Measurements from ENCODE around the gene ASF1A. TPM values are rescaled to one million over a fixed set of nuclear protein-coding genes. Genes with fewer than 3 reads are reported as not detected.

Gene ASF1A
- total and polyA plus RNA-seq, 9 of the 15 experiments (the other 6 are each of a cell fraction or from before 2014, with no cell fraction given) = 31.5 to 45.3 (median 34.8) TPM

GRCh38 chr6:118921084-118921483 is 27.1 kb downstream of the ASF1A start (continued):
- TF ChIP-seq ZBTB2 (IDR thresholded peaks at IDR 0.05) = no peak
- no peak for TF ChIP-seq HDAC6 (IDR thresholded peaks at IDR 0.05; ENCODE audit: low read depth, low read length)
- no peak for TF ChIP-seq PRDM10 (IDR thresholded peaks at IDR 0.05; ENCODE audit: partially characterized antibody)
- no peak for TF ChIP-seq ZNF444 (CRISPR knock-in tag; IDR thresholded peaks at IDR 0.05)
- no peak for TF ChIP-seq ZFP36 (IDR thresholded peaks at IDR 0.05; ENCODE audit: low read depth, low read length, partially characterized antibody)
- no peak for TF ChIP-seq DMBX1 (CRISPR knock-in tag; IDR thresholded peaks at IDR 0.05; ENCODE audit: borderline replicate concordance)
- no peak for TF ChIP-seq EP300 (IDR thresholded peaks at IDR 0.05; ENCODE audit: low read length)
